HUES64 (cell line): ENCODE data around the gene SLC16A14.

Source experiments
- H3K27ac ChIP-seq: 2 replicates; pipeline ENCODE4 v1.7.0; 2013; ENCODE audit warnings: low read depth, low read length, inconsistent platforms
- H3K27me3 ChIP-seq: 2 replicates; pipeline ENCODE4 v1.6.1; 2013; ENCODE audit warnings: mild to moderate bottlenecking, low read length; ENCODE audit not compliant: insufficient read depth
- H3K36me3 ChIP-seq: 2 replicates; pipeline ENCODE4 v1.6.1; 2013; ENCODE audit warnings: mild to moderate bottlenecking, low read length; ENCODE audit not compliant: insufficient read depth
- H3K4me1 ChIP-seq: 2 replicates; pipeline ENCODE4 v1.6.1; 2013; ENCODE audit warnings: mild to moderate bottlenecking, low read length, moderate library complexity; ENCODE audit not compliant: insufficient read depth
- H3K4me3 ChIP-seq: 2 replicates; pipeline ENCODE4 v1.5.1; 2013; ENCODE audit warnings: mild to moderate bottlenecking, low read length, moderate library complexity
- H3K9ac ChIP-seq: 2 replicates; pipeline ENCODE4 v1.6.1; 2013; ENCODE audit warnings: mild to moderate bottlenecking, low read depth, low read length
- H3K9me3 ChIP-seq: 2 replicates; pipeline ENCODE4 v1.6.1; 2013; ENCODE audit warnings: low read depth, low read length; ENCODE audit not compliant: insufficient read depth
- WGBS: fragments of 150-250, 120-280 bp; methylation state at CpG from one replicate; pipeline ENCODE4 v1.1.7; 2013; ENCODE audit warnings: missing lambda C conversion rate; 5-methylcytosine and 5-hydroxymethylcytosine counted together

The SLC16A14 gene

DNA sequence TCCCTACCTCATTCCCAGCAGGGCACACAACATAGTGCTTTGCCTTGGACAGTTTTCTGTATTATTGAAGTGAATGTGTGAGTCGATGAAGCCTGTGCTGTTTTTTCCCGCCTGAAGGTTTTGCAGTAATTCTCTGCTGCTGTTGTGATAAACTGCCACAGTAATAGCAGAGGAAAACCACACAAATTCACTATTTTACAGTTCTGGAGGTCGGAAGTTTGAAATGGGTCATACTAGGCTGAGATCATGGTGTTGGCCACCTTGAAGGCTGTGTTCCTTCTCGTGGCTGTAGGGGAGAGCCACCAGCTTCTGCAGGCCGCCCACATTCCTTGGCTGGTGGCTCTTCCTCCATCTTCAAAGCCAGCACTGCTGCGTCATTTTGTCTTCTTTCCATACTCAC is 678 bp upstream of the SLC16A14 start:
- H3K9ac ChIP-seq = no peak overlapping the region
- H3K36me3 ChIP-seq = no peaks in the 10 kb centered on the region
- no peaks in the 10 kb centered on the region for H3K9me3 ChIP-seq
- peaks cover 33% of the 10 kb centered on the region for H3K27me3 ChIP-seq
- H3K27ac ChIP-seq = no peak overlapping the region
- H3K4me3 ChIP-seq = no peak overlapping the region
- no peaks in the 10 kb centered on the region for H3K4me1 ChIP-seq
- 92% methylated on average over 6 of the region's 6 CpGs for WGBS

DNA sequence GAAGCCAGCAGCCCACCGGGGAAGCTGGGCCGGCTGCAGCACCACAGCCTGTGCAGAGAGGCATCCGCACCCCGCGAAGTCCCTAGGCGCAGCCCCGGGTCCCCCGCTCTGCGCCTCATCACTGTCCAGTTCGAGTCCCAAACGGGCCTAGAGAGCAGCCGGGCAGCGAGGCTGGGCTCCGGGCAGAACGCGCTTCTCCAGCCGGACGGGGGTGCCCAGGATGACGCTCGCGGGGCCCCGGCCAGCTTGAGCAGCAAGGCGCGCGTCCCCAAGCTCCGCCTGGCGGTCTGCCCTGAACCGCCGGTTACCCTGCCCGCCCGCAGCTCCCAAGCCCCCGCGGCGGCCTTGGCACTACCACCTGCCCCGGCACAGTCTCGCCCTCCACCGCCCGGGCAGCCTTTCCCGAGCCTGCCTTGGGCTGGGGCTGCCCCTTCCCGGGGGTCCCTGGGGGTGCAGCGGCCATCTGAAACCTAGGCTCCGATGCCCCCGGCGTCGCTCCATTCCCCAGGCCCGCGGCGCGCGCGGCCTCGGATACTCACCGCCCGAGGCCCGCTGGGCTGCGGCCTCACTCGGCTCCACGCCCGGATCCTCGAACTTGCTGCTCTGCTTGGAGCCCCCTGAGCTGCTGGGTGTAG is 591 bp downstream of the SLC16A14 start:
- Histone ChIP-seq H3K4me3 (peak overlapping the region; percentile 54), H3K9ac (peak overlapping the region; percentile 41), H3K27me3 (peaks cover 33% of the 10 kb centered on the region), H3K27ac (no peak overlapping the region), H3K4me1 (no peaks in the 10 kb centered on the region), H3K36me3 (no peaks in the 10 kb centered on the region), H3K9me3 (no peaks in the 10 kb centered on the region)
- 1% methylated on average over 60 of the region's 60 CpGs for WGBS

DNA sequence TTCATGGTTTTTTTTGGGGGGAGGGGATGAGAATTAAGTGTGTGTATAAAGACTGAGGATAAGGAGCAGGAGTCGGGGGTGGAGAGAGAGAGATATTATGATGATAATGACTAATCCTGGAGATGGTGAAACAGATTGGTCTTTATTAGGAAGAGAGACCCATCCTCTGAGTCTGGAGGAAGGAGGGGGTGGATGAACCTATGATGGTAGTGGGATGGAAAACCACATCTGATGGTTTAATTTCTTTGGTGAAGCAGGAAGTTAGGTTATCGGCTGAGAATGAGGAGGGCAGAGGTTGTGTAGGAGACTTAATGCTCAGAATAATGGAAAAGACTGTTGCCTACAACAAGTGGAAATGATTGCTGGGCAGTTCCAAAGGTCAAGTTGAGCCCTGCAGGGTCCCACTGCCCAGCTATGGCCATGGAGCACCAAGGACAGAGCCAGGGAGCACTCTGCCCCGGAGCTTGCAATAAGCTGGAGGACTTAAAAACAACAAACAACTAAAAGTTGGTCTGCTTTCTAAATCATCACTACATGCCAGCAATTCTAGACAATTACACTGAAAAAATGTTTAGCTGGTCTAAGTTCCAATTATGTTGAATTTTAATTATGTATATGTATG is 7.9 kb downstream of the SLC16A14 start:
- H3K4me3 ChIP-seq = no peak overlapping the region
- H3K27me3 ChIP-seq = no peaks in the 10 kb centered on the region
- no peaks in the 10 kb centered on the region for H3K9me3 ChIP-seq
- no peaks in the 10 kb centered on the region for H3K4me1 ChIP-seq
- no peak overlapping the region for H3K9ac ChIP-seq
- 93% methylated on average over 3 of the region's 3 CpGs for WGBS
- no peaks in the 10 kb centered on the region for H3K36me3 ChIP-seq
- no peak overlapping the region for H3K27ac ChIP-seq

DNA sequence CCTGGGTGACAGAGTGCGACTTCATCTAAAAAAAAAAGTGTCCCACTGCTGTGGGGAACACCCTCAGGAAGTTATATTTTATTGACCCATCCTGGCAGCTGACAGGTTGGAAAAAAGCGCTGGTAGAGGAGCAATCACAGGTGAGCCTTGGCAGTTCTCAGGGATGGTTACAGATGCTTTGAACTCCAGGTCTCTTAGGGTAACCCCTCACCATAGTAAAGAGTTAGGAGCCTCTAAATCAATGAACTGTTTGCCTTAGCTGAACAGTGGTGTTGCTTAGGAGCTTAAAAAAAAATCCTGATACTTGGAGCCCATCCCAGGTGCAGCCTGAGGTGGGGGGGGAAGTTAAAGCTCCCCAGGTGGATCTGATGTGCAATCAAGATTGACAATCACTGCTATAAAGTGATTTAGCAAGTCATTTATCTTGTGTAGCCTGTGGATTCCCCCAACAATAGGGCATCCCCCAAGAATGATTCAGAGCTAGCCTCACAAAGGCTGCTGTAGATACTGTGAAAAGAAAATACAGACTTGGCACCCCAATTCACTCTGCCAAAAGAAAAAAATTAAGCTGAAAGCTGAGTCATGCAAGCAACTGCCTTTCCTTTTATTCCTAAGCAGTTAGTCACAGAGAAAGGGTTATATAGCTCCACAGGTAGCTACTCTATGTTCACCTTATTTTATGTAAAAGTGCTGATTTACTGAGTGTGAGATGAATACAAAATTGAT is 14.8 kb downstream of the SLC16A14 start:
- 91% methylated on average over 2 of the region's 2 CpGs for WGBS
- H3K9ac ChIP-seq = no peak overlapping the region
- no peaks in the 10 kb centered on the region for H3K36me3 ChIP-seq
- H3K27ac ChIP-seq = no peak overlapping the region
- H3K4me1 ChIP-seq = no peaks in the 10 kb centered on the region
- H3K9me3 ChIP-seq = no peaks in the 10 kb centered on the region
- no peak overlapping the region for H3K4me3 ChIP-seq
- H3K27me3 ChIP-seq = no peaks in the 10 kb centered on the region

DNA sequence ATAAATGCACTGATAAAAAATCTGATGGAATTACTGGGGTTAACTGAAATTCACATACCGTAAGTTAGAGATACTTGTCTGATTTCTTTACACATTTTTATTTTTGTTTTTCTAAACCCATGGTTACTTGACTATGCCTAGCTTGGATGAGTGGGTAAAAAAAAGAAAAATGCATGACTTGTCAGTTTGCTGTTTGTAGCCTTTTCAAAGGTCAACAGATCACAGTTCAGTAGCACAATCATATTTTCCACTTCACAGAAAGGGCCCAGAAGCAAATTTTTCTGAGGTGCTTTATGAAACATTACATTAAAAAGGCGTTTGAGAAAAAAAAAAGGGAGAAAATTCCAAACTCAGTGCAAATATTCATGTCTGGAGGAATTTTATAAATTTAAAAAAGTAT is 16.4 kb downstream of the SLC16A14 start:
- H3K9me3 ChIP-seq = no peaks in the 10 kb centered on the region
- no peaks in the 10 kb centered on the region for H3K36me3 ChIP-seq
- no peak overlapping the region for H3K9ac ChIP-seq
- no peak overlapping the region for H3K4me3 ChIP-seq
- H3K27ac ChIP-seq = no peak overlapping the region
- no peaks in the 10 kb centered on the region for H3K4me1 ChIP-seq
- no CpG with 5 or more reads among the region's 2 CpGs for WGBS
- no peaks in the 10 kb centered on the region for H3K27me3 ChIP-seq

DNA sequence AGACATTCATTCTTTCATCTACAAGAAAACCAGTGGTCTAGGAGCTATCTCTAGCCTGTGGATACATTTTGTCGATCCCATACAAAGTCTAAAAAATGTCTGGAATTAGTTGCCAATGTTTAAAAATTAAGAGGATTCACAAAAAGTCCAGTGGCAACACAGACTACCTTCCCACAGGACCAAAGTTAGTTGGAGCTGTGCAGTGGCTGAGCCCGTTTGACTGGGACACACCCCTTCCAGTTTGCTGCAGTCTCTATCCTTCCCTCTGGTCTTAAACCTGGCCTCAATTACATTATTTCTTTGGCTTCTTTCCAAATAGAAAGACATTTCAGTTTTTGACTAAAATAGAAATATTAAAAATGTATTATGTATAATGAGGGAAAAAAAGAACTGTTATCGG is 18.6 kb downstream of the SLC16A14 start:
- Histone ChIP-seq H3K4me3 (no peak overlapping the region), H3K27me3 (no peaks in the 10 kb centered on the region), H3K9ac (no peak overlapping the region), H3K9me3 (no peaks in the 10 kb centered on the region), H3K4me1 (no peaks in the 10 kb centered on the region), H3K36me3 (no peaks in the 10 kb centered on the region), H3K27ac (no peak overlapping the region)
- 90% methylated on average over 3 of the region's 3 CpGs for WGBS

DNA sequence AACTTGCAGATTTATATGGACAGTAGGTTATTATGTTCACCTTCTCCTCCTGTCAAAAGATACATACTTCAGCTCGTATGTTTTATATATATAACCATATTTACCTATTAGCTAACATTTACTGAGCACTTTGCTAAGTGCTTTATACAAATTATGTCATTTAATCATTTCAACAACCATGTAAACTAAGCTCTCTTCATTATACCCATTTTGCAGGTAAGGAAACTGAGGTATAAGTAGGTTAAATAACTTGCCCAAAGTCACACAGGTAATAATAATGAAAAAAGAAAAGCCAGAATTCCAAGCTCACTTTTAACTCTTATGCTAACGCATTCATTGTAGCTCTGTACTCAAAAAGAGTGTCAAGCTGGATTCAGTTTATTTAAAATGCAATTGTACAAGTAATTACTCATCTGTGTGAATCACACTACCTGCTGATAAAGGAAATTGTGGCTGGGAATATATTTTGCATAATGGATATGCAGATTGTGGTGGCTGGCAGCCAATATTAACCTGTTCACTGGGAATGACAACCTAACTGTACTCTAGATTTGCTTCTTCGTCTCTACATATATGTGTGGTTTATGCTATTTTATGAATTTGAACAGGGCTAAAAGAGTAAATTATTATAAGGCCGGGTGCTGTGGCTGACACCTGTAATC is 20.6 kb downstream of the SLC16A14 start:
- Histone ChIP-seq H3K27ac (no peak overlapping the region), H3K4me3 (no peak overlapping the region), H3K9me3 (no peaks in the 10 kb centered on the region), H3K36me3 (no peaks in the 10 kb centered on the region), H3K27me3 (no peaks in the 10 kb centered on the region), H3K9ac (no peak overlapping the region), H3K4me1 (no peaks in the 10 kb centered on the region)
- 89% methylated on average over 3 of the region's 4 CpGs for WGBS

DNA sequence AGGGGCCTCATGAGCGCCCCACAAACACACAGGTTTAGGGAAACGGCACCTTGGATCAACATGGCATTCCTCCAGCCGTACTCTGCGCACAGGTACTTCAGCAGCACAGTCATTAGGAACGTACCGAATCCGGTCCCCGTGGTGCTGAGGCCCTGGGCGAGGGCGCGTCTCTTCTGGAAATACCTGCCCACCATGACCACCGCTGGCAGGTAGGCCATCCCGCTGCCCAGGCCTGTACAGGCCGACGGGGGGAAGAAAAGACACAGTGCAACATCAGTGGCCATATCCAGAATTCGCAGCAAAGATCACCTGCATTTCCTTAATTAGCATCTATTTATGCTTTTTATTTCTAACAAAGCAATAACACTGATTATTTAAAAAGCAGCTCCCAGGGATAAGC is 22.2 kb downstream of the SLC16A14 start:
- Histone ChIP-seq H3K4me1 (no peaks in the 10 kb centered on the region), H3K4me3 (no peak overlapping the region), H3K9me3 (no peaks in the 10 kb centered on the region), H3K9ac (no peak overlapping the region), H3K27ac (no peak overlapping the region), H3K27me3 (no peaks in the 10 kb centered on the region), H3K36me3 (no peaks in the 10 kb centered on the region)
- WGBS = 96% methylated on average over 16 of the region's 16 CpGs

DNA sequence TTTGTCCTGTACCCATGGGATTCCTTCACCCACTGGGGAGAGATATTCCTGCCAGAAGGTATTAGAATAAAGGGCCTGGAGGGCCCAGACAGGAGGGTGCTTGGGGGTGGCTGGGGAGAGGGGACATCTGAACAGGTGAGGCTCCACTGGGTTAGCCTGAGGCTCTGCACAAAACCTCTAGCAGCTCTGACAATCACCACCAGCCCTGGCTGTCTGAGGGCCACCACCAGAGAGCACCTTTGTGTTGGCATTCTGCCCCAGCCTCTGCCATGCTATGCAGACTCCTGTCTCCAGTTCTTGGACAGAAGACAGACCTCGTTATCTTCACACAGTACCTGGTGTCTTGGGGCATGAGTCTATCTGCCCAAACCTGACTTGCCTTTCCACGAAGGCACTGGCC is 25.3 kb downstream of the SLC16A14 start:
- Histone ChIP-seq H3K4me1 (no peaks in the 10 kb centered on the region), H3K9me3 (no peaks in the 10 kb centered on the region), H3K27me3 (no peaks in the 10 kb centered on the region), H3K27ac (no peak overlapping the region), H3K9ac (no peak overlapping the region), H3K36me3 (no peaks in the 10 kb centered on the region), H3K4me3 (no peak overlapping the region)
- 93% methylated on average over 2 of the region's 2 CpGs for WGBS

DNA sequence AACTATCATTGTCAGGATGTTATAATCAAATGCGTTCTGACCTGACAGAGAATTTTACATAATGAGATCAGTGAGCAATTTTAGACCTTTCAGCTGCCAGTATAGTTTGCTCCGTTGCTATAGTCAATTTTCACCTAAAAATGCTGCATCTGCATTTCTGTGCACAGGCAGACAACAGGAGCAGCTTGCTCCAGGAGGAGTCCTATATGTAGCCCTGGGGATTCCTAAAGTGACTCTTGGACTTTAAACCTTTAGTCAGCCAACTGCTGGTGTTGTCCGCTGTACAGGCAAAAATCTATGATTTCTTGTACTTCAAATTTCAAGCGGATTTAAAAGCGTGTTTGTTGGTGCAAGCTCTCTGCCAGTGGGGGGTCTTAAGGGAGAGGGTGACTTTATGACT is 25.7 kb downstream of the SLC16A14 start:
- H3K27ac ChIP-seq = no peak overlapping the region
- H3K9me3 ChIP-seq = no peaks in the 10 kb centered on the region
- 75% methylated on average over 5 of the region's 5 CpGs for WGBS
- H3K9ac ChIP-seq = no peak overlapping the region
- H3K36me3 ChIP-seq = no peaks in the 10 kb centered on the region
- H3K4me3 ChIP-seq = no peak overlapping the region
- H3K27me3 ChIP-seq = no peaks in the 10 kb centered on the region
- no peaks in the 10 kb centered on the region for H3K4me1 ChIP-seq

DNA sequence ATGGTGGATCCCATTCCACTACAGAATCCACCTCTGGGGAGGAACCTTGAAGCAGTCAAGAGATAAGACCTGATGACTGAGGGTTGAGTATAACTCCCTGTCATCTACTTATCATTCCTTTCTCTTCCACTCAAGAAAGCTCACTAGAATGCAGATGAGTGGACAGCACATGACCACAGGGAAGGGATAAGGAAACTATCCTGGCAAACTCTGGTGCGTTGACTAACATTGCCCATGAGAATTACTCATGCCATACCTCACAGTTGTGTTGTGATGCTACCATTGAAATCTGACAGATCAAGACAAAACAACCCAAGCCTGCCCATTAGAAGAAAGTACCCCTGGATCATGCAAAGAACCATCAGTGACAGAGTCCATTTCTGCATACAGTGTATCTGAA is 26.5 kb downstream of the SLC16A14 start:
- Histone ChIP-seq H3K27ac (no peak overlapping the region), H3K9me3 (no peaks in the 10 kb centered on the region), H3K4me1 (no peaks in the 10 kb centered on the region), H3K27me3 (no peaks in the 10 kb centered on the region), H3K9ac (no peak overlapping the region), H3K4me3 (no peak overlapping the region), H3K36me3 (no peaks in the 10 kb centered on the region)
- WGBS = 100% methylated on average over 1 of the region's 1 CpG
